ENCODE measurements around the gene SLCO2A1.

SLCO2A1 gene

DNA sequence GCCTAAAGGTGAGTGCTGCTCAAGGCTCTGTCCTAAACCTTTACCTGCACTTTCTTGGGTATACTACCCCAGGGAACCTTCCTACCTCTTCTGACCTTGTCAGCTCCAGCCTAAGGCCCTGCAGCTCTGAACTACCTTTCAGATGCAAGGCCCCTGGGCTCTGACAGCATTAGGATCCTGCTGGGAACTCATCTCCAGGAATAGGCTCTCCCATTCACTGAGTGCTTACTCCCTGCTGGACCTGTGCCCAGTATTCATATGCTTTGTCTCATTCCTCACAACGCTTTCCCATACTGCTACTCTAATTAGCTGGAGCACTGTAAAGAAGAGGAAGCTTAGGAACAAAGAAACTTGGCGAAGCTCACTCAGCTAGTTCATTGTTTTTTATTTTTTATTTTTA, 80.3 kb downstream of the SLCO2A1 start:
- no peak for DNase-seq (ENCODE audit: low read depth in 2 of 2)

GRCh38 chr3:133948996-133949395, 80.7 kb downstream of the SLCO2A1 start:
- DNase-seq (ENCODE audit: low read depth in 2 of 2): no peak

DNA sequence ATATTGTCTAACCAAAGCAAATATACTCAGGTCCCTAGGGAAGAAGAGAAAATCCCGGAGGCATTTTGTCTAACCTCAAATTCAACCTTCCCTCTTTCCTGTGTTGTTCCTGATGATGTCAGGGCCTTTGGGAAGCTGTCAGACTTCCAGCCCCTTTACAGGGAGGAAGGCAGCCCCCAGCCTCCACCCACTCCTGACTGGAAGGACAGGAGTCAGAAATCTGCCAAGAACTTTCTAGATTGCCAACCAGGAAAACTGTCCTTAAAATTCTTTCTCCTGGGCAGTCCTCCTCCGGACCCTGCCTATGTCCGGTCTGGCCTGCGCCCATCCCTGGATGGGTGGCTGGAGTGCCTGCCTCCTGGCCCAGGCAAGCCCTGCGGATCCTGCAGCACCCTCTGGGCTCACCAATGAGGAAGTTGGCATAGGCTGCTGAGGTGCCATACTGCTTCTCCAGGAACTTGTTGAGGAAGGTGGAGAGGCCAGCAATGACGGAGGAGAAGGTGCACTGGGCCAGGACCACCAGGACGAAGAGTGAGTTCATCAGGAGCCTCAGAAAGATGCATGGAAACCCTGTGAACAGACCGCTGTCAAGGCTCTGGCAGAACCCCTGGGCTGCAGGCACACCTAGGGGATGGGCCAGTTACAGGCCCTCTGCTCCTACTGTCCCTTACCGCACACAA, 81.5 kb downstream of the SLCO2A1 start:
- no peak for DNase-seq (ENCODE audit: low read depth in 2 of 2)

DNA sequence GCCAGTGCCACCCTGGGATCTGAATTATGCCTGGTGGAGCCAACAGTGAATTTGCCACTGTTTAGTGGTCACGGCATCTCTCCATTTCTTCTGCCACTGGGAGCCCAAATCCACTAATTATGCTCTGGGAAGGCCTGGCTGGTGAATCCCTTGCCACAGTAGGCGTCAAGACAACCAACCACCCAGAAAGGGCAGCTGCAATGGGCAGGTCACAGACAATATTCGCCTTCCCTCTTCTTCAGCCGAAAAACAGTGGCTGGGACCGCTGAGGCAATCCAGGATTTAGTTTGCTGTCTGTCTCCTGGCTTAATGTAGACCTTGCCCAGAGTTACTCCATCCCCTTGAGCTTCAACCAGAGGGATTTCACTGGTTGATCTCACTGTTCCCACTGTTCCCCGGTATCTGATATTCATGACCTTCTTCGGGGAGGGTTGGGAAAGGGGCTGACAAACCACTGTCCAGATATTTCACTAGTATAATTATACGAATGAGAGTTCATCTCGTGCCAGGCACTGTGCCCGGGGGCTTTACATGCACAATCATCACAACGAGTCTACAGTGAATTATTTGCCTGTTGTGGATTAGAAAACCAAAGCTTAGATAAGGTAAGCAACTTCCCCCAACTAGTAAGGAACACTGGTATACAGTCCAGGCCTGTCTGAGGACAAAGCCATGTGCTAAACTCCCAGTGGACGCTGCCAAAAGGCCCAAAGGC, 84.2 kb downstream of the SLCO2A1 start:
- no peak for DNase-seq (ENCODE audit: low read depth in 2 of 2)

GRCh38 chr3:133944641-133945380, 84.9 kb downstream of the SLCO2A1 start:
- DNase-seq (ENCODE audit: low read depth in 2 of 2): no peak

DNA sequence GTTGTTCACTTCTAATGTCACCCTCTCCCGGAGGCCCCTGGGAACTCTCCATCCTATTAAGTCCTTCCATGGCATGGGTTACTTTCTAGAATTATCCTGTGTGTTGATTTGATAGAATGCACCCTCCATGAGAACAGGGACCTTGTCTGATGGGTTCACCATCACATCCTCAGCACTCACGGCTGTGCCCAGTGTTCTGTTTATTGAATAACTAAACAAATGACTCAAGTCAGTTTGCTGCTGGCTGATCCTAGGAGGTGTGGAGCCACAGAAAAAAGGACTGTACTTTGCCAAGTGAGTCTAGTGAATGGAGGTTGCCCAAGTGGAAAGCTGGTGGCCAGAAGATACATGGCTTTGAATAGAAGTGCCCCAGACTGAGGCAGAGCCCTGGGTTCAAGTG, 85.5 kb downstream of the SLCO2A1 start:
- DNase-seq (ENCODE audit: low read depth in 2 of 2): no peak

DNA sequence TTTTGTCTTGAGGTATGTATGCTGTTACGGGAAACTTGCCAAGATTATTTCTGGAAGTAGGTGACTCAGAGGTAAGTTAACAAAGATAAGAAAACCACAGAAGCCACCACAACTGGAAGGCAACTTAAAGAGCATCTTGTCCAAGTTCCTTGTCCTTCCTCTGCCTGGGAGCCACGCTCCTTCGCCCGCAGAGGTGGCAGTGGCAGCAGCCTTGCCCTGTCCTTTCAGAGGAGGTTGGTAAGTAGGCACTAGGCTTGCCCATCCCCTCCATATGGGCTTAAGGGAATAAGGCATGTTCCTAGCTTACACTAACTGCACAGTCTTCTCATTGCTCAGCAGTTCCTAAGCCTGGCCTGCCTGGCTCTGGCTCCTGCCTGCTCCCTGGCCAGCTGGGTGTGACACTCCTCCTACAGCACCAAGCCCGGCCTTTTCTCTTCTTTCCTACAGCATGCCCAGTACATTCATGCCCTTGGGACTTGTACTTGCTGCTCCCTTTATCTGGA, 86.0 kb downstream of the SLCO2A1 start:
- no peak for DNase-seq (ENCODE audit: low read depth in 2 of 2)

DNA sequence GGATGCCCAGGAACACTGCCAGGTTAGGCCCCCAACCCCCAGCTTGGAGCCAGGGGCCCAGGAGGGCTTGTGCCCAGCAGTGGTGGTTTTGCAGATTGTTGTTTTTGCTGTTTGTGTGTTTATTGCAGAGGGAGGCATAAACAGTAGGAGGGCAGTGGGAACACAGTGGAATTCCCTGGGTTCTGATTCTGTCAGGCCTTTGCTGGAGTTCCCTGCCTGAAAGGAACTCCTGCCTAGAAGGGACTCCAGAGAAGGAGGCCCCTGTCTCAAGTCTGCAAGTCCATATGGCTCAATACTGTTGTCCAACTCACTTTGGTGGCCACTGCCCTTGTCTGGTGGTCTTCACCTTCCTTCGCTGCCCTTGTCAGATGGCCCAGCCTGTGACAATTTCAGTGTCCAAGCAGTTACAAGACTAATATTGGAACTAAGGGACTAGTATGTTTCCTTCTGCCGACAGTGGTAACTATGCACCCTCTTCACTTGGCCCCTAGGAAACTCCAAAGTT, 86.6 kb downstream of the SLCO2A1 start:
- no peak for DNase-seq (ENCODE audit: low read depth in 2 of 2)

DNA sequence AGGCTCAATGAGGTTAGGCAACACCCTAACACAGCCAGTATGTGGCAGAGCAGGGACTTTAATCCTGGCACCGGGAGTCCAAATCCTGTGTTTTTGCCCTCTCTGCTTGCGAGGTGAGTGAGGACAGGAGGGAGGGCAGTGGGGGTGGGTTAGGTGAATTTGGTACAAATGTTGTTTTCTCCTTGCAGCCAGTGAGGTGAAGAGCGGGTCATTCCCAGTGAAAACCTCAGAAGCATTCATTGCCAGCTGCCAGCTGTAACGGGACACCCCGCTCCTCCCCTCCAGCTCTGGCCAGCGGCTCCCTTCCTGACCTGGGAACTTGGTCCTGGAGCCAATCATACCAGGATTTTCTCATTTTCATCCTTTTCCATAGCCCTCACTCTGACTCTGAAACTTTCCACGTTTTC, 88.3 kb downstream of the SLCO2A1 start:
- no peak for DNase-seq (ENCODE audit: low read depth in 2 of 2)

DNA sequence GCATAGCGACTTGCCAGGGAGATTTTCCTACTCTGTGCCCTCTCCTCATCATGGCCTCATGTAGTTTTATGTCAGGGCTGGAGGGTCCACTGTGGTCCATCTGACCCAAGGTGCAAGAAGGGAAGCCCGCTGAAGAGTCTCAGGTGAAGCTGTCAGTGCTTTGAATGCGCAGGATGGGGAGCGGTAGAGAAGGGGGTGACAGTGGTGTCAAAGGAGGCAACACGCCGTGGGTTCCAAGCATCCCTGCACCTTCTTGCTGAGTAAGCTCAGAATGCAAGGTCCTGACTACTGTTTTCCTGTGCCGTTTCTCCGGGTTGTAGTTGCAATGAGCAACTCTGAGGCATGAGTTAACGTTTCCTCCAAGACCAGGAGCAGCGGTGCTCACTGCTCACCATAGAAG, 89.2 kb downstream of the SLCO2A1 start:
- no peak for DNase-seq (ENCODE audit: low read depth in 2 of 2)

- DNase-seq (ENCODE audit: low read depth in 2 of 2): no peak
These were observed 90.3 kb downstream of the SLCO2A1 start for GRCh38 chr3:133939463-133939835.

DNA sequence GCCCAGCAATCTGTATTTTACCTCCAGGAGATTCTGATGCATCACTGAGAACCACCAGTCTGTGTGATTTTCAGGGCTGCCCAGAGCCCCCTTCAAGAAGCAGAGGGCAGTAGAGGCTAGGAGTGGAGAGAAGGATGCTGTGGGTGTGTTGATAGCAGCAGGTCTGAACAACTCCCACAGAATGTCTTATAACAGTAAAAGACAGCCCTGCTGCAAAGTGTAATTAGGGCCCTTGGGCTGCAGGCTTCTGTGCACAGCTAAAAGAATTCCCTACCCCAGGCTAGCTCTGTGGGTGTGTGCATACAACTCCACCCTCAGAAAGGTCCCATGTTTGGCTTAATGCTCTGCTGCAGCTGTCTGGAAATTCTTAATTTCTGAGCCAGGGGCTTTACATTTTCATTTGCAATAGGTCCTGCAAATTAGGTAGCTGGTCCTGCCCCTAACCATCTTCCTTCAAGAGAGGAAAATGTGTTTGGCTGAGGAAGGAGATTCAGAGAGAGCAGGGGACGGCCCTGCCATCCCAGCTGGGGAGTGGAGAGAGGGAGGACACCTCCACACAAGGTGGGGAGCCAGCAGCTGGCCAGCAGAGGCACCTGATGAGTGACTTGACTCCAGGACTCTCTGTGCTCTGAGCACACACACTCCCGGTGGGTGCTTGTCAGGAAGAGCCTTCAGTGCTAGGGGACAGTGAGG, 90.8 kb downstream of the SLCO2A1 start:
- DNase-seq (ENCODE audit: low read depth in 2 of 2): no peak

DNA sequence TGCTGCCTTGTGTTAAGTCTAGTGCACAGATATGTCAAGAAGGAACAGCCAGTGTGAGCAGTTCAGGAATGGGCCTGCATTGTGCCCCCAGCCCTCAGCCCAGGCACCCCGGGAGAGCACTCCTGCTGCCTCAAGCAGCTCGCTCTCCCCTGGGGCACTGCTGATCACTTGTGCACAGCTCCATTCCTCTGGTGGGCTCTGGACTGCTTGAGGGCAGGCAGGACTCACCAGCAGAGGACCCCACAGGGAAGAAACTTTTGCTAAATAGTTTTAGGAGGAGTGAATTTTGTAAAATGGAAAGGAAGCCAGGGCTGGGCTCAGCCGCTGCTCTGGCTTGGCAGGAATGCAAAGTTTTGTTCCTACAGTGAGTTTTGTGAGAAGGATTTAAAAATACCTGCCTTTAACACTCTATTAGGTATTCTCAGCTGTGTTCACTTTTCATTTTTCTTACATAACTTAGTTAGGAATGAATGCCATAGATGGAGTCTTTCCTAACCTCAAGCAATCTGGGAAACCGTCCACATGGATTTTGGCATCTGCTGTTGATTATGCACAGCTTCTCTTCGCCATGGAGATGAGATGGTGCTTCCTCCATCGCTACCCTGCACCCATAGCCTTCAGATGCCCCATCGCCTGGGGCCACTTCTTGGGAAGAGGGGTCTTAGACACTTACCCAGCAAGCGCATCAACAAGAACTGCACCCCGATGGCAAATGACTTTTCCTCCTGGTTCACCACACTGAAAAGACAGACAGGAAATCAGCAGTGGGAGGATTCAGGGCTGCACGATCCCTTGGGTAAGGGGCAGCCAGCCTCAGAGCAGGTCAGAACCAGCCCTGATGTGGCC, 91.7 kb downstream of the SLCO2A1 start:
- DNase-seq (ENCODE audit: low read depth in 2 of 2): no peak

- DNase-seq (ENCODE audit: low read depth in 2 of 2): no peak
These were observed 92.6 kb downstream of the SLCO2A1 start for GRCh38 chr3:133937061-133937686.

GRCh38 chr3:133935843-133936769, 93.6 kb downstream of the SLCO2A1 start:
- no peak for DNase-seq (ENCODE audit: low read depth in 2 of 2)

DNA sequence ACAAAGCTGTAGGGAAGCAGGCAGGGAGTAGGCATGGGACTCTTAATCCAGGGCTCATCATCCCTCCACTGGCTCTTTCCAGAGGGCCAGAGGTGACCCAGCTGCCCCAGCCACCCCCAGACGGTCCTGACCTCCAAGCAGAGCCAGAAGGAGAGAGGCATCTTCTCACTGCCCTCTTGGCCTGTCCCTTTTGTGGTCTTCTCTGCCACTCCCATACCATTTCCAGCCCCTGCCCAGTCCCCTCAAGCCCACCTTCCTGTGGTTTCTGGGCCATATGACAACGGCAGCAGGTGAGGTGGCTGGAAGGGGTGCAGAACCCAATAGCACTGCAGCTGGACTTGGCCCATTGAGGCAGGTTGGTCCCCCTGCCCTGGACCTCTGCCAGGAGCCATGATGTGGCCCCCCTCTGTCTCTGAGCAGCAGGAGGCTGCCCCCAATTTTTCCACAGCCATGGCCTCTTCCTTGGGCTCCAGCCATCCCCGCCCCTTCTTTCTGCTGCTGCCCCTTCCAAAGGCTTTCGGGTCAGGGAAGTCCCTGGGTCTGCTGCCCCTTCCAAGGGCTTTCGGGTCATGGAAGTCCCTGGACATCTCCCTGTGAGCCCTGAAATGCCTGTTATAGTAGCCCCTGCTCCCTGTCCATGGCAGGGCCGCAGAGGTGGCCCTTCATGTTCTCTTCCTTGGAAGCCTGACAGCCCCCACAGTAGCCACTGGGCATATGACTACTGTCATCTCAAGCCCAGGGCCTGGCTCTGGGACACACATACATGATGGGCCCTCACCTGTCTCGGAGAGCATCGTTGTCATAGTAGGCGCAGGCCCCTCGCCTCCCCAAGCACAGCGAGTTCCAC, 94.5 kb downstream of the SLCO2A1 start:
- DNase-seq (ENCODE audit: low read depth in 2 of 2): no peak

DNA sequence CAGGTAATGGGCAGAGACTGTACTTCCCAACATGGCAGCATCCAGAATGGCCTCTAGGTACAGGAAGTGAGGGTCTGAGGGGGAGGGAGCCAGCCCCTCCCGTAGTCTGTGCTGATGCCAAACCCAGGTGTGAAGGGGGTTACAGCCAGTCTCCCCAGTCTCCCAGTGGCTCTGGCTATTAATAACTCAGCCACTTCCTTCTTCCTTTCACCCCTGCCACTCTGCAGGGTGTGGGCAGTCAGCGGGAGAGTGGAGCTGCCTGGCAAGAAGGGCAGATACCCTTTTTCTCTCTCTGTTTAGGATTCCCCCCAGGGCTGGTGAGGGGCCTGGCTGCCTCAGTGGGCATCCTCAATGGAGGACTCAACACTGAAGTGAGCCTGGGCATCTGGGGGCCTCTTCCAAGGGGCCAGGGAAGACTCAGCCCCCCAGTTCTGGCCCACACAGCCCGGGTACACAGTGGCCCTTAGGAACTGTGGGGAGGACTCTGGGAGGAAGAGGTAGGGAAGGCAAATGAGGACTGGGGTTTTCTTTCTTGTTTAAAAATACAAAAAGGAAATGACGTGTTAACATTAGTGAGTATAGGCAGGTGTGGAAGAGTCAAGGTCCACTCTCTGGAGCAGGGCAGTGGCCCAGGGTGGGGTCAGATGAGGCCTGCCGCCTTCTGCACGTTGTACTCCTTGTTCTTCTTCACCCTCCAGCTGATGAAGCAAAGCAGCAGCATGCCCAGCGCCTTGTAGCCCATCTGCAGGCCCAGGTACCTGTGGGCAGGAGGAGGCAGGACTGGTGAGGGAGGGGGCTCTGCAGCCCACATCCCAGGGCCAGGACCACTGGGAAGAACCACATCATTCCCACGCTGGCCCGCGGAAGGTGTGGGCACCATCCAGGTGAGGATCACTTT, 95.4 kb downstream of the SLCO2A1 start:
- DNase-seq (ENCODE audit: low read depth in 2 of 2): no peak

All from activated CD4-positive, alpha-beta T cell treated with anti-CD3 and anti-CD28 coated beads for 24 hours (primary cell).